Central memory CD8-positive, alpha-beta T cell (primary cell): Measurements from ENCODE around the gene POU3F3.
A peak's percentile ranks its signal among the peaks of the same experiment; 100 is the strongest.

Experiments used
- ATAC-seq: fragments of 150-1000 bp; cut with Tn5 transposase; replicated peaks from 2 replicates; pipeline ENCODE4 v1.10.0; 2022; ENCODE audit warnings: mild to moderate bottlenecking, moderate FRiP score, moderate number of reproducible peaks; ENCODE audit not compliant: poor library complexity, severe bottlenecking; ENCODE audit errors: extremely low read depth
- DNase-seq, 2 donors: peaks; one replicate each; pipeline ENCODE4 v3.0.0; 2021; ENCODE audit warnings: low spot score in 2 of 2
- H3K27ac Mint-ChIP-seq: one replicate; pipeline ENCODE4 v1.8.0; 2022; ENCODE audit warnings: low read depth, mild to moderate bottlenecking, moderate library complexity, mixed read lengths
- H3K27me3 Mint-ChIP-seq: one replicate; pipeline ENCODE4 v1.8.0; 2022; ENCODE audit warnings: mixed read lengths
- H3K36me3 Mint-ChIP-seq: one replicate; pipeline ENCODE4 v1.8.0; 2022; ENCODE audit warnings: mild to moderate bottlenecking, moderate library complexity, mixed read lengths; ENCODE audit not compliant: insufficient read depth
- H3K4me1 Mint-ChIP-seq: one replicate; pipeline ENCODE4 v1.8.0; 2022; ENCODE audit warnings: mixed read lengths
- H3K4me3 Mint-ChIP-seq: one replicate; pipeline ENCODE4 v1.8.0; 2022; ENCODE audit warnings: mild to moderate bottlenecking, moderate library complexity, mixed read lengths
- H3K9me3 Mint-ChIP-seq: one replicate; pipeline ENCODE4 v1.8.0; 2022; ENCODE audit warnings: mixed read lengths

Gene POU3F3

GRCh38 chr2:104867813-104868504 is 14.0 kb downstream of the POU3F3 start:
- DNase-seq (no peak), ATAC-seq (no peak)
- H3K27me3 Mint-ChIP-seq: peaks cover 96% of the 10 kb centered on the region
- H3K9me3 Mint-ChIP-seq: no peaks in the 10 kb centered on the region
- H3K4me3 Mint-ChIP-seq: no peak overlapping the region
- H3K27ac Mint-ChIP-seq: no peak overlapping the region
- H3K36me3 Mint-ChIP-seq: no peaks in the 10 kb centered on the region
- peaks cover 6% of the 10 kb centered on the region for H3K4me1 Mint-ChIP-seq

- Mint-ChIP-seq H3K36me3 (no peaks in the 10 kb centered on the region), H3K4me3 (no peak overlapping the region), H3K4me1 (peaks cover 6% of the 10 kb centered on the region), H3K9me3 (no peaks in the 10 kb centered on the region), H3K27ac (no peak overlapping the region), H3K27me3 (peaks cover 95% of the 10 kb centered on the region)
- no peak for DNase-seq
- ATAC-seq: no peak
Observed at GRCh38 chr2:104868505-104868866, 14.6 kb downstream of the POU3F3 start.

- ATAC-seq (no peak), DNase-seq (no peak)
- Mint-ChIP-seq H3K4me1 (peaks cover 6% of the 10 kb centered on the region), H3K27me3 (peaks cover 95% of the 10 kb centered on the region), H3K36me3 (peaks cover 2% of the 10 kb centered on the region), H3K9me3 (no peaks in the 10 kb centered on the region), H3K4me3 (no peak overlapping the region), H3K27ac (no peak overlapping the region)
Observed at GRCh38 chr2:104870100-104870975, 16.4 kb downstream of the POU3F3 start.

GRCh38 chr2:104871649-104871971 is 17.7 kb downstream of the POU3F3 start:
- Mint-ChIP-seq H3K9me3 (no peaks in the 10 kb centered on the region), H3K4me3 (no peak overlapping the region), H3K27me3 (peaks cover 83% of the 10 kb centered on the region), H3K27ac (no peak overlapping the region), H3K36me3 (peaks cover 2% of the 10 kb centered on the region), H3K4me1 (peaks cover 6% of the 10 kb centered on the region)
- DNase-seq (no peak), ATAC-seq (no peak)

- H3K4me3 Mint-ChIP-seq: peak overlapping the region; percentile 42
Observed at GRCh38 chr2:104871972-104872865, 18.3 kb downstream of the POU3F3 start.

GRCh38 chr2:104872866-104873688 is 19.2 kb downstream of the POU3F3 start:
- no peak for DNase-seq
- peaks cover 2% of the 10 kb centered on the region for H3K36me3 Mint-ChIP-seq
- H3K4me1 Mint-ChIP-seq: peaks cover 6% of the 10 kb centered on the region
- no peaks in the 10 kb centered on the region for H3K9me3 Mint-ChIP-seq
- H3K27me3 Mint-ChIP-seq: peaks cover 68% of the 10 kb centered on the region
- no peak overlapping the region for H3K27ac Mint-ChIP-seq
- H3K4me3 Mint-ChIP-seq: peak overlapping the region; percentile 42
- no peak for ATAC-seq

More at GRCh38 chr2:104871972-104872865, 18.3 kb downstream of the POU3F3 start:
- no peak for ATAC-seq
- H3K27me3 Mint-ChIP-seq: peaks cover 77% of the 10 kb centered on the region
- peaks cover 2% of the 10 kb centered on the region for H3K36me3 Mint-ChIP-seq
- H3K9me3 Mint-ChIP-seq: no peaks in the 10 kb centered on the region
- H3K27ac Mint-ChIP-seq: no peak overlapping the region
- peaks cover 6% of the 10 kb centered on the region for H3K4me1 Mint-ChIP-seq
- no peak for DNase-seq

GRCh38 chr2:104873689-104874054 is 19.8 kb downstream of the POU3F3 start:
- Mint-ChIP-seq H3K36me3 (peaks cover 2% of the 10 kb centered on the region), H3K9me3 (no peaks in the 10 kb centered on the region), H3K27me3 (peaks cover 66% of the 10 kb centered on the region), H3K4me3 (no peak overlapping the region), H3K27ac (no peak overlapping the region), H3K4me1 (peaks cover 6% of the 10 kb centered on the region)
- ATAC-seq: no peak
- DNase-seq: no peak

- H3K27me3 Mint-ChIP-seq: peaks cover 66% of the 10 kb centered on the region
Observed at GRCh38 chr2:104874230-104874629, 20.3 kb downstream of the POU3F3 start.

GRCh38 chr2:104875262-104875661 is 21.3 kb downstream of the POU3F3 start:
- Mint-ChIP-seq H3K4me1 (peaks cover 6% of the 10 kb centered on the region), H3K27me3 (peaks cover 64% of the 10 kb centered on the region), H3K4me3 (no peak overlapping the region), H3K9me3 (no peaks in the 10 kb centered on the region), H3K27ac (no peak overlapping the region), H3K36me3 (peaks cover 2% of the 10 kb centered on the region)
- ATAC-seq (no peak), DNase-seq (no peak)

More at GRCh38 chr2:104874230-104874629, 20.3 kb downstream of the POU3F3 start:
- no peak overlapping the region for H3K4me3 Mint-ChIP-seq
- H3K9me3 Mint-ChIP-seq: no peaks in the 10 kb centered on the region
- peaks cover 6% of the 10 kb centered on the region for H3K4me1 Mint-ChIP-seq
- ATAC-seq (no peak), DNase-seq (no peak)
- H3K36me3 Mint-ChIP-seq: peaks cover 2% of the 10 kb centered on the region
- no peak overlapping the region for H3K27ac Mint-ChIP-seq

- no peaks in the 10 kb centered on the region for H3K9me3 Mint-ChIP-seq
- peaks cover 4% of the 10 kb centered on the region for H3K4me1 Mint-ChIP-seq
- no peak for DNase-seq
- peaks cover 2% of the 10 kb centered on the region for H3K36me3 Mint-ChIP-seq
- no peak for ATAC-seq
- H3K4me3 Mint-ChIP-seq: no peak overlapping the region
- no peak overlapping the region for H3K27ac Mint-ChIP-seq
- peaks cover 65% of the 10 kb centered on the region for H3K27me3 Mint-ChIP-seq
Observed at GRCh38 chr2:104876606-104877570, 23.0 kb downstream of the POU3F3 start.

- Mint-ChIP-seq H3K4me1 (no peaks in the 10 kb centered on the region), H3K9me3 (no peaks in the 10 kb centered on the region), H3K36me3 (peaks cover 2% of the 10 kb centered on the region), H3K4me3 (no peak overlapping the region), H3K27ac (no peak overlapping the region), H3K27me3 (peaks cover 54% of the 10 kb centered on the region)
- DNase-seq: no peak
- ATAC-seq: no peak
Observed at GRCh38 chr2:104878863-104879512, 25.1 kb downstream of the POU3F3 start.
